Mesothelial cell of epicardium (in vitro differentiated cells): ENCODE measurements around the gene HSD11B1L. TPM values are rescaled to one million over a fixed set of nuclear protein-coding genes. Genes with fewer than 3 reads are reported as not detected.

Experiments
- DNase-seq, 2 experiments: peaks; one replicate each; pipeline ENCODE4 v3.0.0; 2021; ENCODE audit warnings: low spot score in 2 of 2; ENCODE audit not compliant: unreplicated experiment in 2 of 2
- H3K27ac Mint-ChIP-seq: 2 replicates; pipeline ENCODE4 v1.8.0; 2021; ENCODE audit warnings: mixed read lengths
- H3K27me3 Mint-ChIP-seq: 2 replicates; pipeline ENCODE4 v1.8.0; 2021; ENCODE audit warnings: low read depth, mixed read lengths
- H3K36me3 Mint-ChIP-seq: 2 replicates; pipeline ENCODE4 v1.8.0; 2021; ENCODE audit warnings: mixed read lengths
- H3K4me1 Mint-ChIP-seq: 2 replicates; pipeline ENCODE4 v1.8.0; 2021; ENCODE audit warnings: mixed read lengths
- H3K4me3 Mint-ChIP-seq: 2 replicates; pipeline ENCODE4 v1.8.0; 2021; ENCODE audit warnings: mild to moderate bottlenecking, moderate library complexity, mixed read lengths
- H3K9me3 Mint-ChIP-seq: 2 replicates; pipeline ENCODE4 v1.8.0; 2021; ENCODE audit warnings: mixed read lengths
- CTCF ChIP-seq: fragments of 200-600 bp; sonication (generic); IDR thresholded peaks from one replicate; pipeline ENCODE4 v1.5.0; 2021; ENCODE audit warnings: antibody characterized with exemption; ENCODE audit not compliant: unreplicated experiment
- total RNA-seq: library from RNA; stranded (reverse); gene quantifications from 3 replicates; pipeline ENCODE4 v1.2.1, GENCODE V29; 2021

The HSD11B1L gene
- total RNA-seq, 1 donor from 2014 or later, result 16.0 TPM

DNA sequence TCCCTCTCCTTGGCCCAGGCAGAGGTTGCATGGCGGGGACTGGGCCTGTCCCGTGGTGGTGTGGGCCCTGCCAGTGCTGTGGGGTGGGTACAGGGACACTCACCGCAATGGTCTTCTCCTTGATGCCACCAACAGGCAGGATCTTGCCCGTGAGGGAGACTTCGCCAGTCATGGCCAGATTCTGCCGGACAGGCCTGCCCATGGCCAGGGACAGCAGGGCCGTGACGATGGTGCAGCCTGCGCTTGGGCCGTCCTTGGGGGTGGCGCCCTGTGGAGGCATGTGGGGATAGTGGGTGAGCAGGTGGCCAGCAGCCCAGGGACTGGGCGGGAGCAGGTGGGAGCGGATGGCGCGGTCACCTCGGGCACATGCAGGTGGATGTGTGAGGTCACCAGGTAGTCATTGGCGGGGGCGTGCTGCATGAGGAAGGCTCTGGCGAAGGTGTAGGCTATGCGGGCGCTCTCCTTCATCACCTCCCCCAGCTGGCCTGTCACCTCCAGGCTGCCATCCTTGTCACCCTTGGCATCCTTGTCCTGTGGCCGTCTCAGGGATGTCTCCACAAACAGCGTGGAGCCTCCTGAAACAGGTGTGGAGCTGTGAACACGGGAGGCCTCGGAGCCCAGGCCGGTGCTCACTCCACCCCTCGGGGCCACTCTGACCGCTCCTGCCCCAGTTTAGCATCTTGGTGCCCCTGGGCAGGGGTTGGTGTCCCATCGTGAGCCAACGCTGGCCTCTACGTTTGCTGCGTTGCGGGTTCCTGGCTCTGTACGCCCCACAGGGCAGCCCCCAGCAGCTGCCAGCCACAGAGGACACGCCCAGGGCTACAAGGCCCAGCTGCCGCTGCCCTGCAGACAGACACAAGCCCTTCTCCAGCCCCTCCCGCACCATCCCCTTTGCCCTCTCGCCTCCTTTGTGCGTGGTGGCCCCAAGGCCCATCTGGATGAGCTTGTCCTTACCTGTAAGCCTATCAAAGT lies 12.7 kb downstream of the HSD11B1L start:
- H3K4me3 Mint-ChIP-seq, result peak overlapping the region; percentile 98
- H3K27ac Mint-ChIP-seq, result no peak overlapping the region
- no peak for TF ChIP-seq CTCF
- DNase-seq, result no peak
- no peaks in the 10 kb centered on the region for H3K27me3 Mint-ChIP-seq
- peaks cover 16% of the 10 kb centered on the region for H3K4me1 Mint-ChIP-seq
- no peaks in the 10 kb centered on the region for H3K9me3 Mint-ChIP-seq
- H3K36me3 Mint-ChIP-seq, result no peaks in the 10 kb centered on the region

DNA sequence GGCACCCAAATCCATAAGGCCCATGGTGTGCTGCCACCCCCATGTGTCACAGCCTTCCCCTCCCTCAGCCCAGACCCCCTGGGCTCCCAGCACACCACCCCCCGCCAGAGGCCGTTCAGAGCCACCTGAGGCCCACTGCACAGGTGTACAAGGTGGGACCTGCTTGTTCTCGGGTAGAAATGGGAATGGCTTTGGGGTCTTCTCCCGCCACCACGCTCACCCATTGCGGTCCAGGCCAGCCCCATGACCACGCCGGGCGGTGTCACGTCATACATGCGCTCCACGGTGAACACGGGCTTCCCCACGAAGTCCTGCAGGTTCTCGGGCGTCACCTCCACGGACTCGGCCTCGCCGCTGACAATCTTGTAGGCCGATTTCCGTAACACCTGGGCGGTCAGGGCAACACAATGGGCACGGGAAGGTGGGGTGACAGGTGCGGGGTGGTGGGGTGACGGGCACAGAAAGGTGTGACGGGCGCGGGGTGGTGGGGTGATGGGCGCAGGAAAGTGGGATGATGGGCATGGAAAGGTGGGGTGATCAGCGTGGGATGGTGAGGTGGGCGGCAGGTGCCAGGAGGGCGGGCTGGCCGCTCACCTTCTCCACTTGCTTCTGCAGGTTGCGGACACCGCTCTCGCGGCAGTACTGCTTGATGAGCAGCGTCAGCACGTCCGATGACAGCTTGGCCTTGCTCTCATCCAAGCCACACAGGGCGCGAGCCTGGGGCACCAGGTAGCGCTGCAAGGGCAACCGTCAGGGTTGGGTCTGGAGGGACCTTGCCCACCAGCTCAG lies 13.5 kb downstream of the HSD11B1L start:
- no peaks in the 10 kb centered on the region for H3K36me3 Mint-ChIP-seq
- no peak for DNase-seq
- TF ChIP-seq CTCF, result no peak

GRCh38 chr19:5694956-5695648 lies 14.3 kb downstream of the HSD11B1L start:
- no peak for DNase-seq
- Mint-ChIP-seq H3K36me3 (no peaks in the 10 kb centered on the region), H3K27me3 (no peaks in the 10 kb centered on the region), H3K9me3 (no peaks in the 10 kb centered on the region), H3K4me3 (no peak overlapping the region), H3K27ac (no peak overlapping the region), H3K4me1 (peaks cover 14% of the 10 kb centered on the region)
- TF ChIP-seq CTCF, result no peak

More for the DNA sequence above, 13.5 kb downstream of the HSD11B1L start:
- peaks cover 16% of the 10 kb centered on the region for H3K4me1 Mint-ChIP-seq
- H3K9me3 Mint-ChIP-seq, result no peaks in the 10 kb centered on the region
- H3K4me3 Mint-ChIP-seq, result no peak overlapping the region
- no peaks in the 10 kb centered on the region for H3K27me3 Mint-ChIP-seq
- H3K27ac Mint-ChIP-seq, result no peak overlapping the region

DNA sequence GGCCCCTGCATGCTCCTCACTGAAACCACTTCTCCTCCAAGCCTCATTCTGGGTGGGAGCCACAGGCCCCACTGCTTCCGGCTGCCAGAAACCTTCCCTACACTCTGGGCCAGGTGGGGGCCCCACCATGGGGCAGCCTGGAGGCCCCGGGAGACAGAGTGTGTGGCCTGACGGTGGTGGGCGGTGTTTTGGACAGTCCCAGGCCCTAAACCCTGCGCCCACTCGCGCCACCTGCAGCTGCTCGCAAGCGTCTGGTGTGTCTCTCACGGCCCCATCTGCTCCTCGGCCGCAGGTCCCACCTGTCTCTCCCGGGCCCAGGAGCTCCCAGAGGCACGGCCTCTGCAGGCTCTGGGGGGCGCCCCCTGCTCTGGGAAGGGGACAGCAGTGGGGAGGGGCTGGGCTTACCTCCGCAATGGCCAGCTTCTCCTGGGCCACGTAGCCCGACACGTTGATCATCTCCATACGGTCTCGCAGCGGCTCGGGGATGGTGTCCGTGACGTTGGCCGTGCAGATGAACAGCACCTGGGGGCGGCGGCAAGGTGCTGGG lies 14.9 kb downstream of the HSD11B1L start:
- Mint-ChIP-seq H3K27ac (no peak overlapping the region), H3K36me3 (peaks cover 3% of the 10 kb centered on the region), H3K4me3 (no peak overlapping the region), H3K27me3 (no peaks in the 10 kb centered on the region), H3K9me3 (no peaks in the 10 kb centered on the region), H3K4me1 (peaks cover 12% of the 10 kb centered on the region)
- no peak for TF ChIP-seq CTCF
- DNase-seq, result no peak

DNA sequence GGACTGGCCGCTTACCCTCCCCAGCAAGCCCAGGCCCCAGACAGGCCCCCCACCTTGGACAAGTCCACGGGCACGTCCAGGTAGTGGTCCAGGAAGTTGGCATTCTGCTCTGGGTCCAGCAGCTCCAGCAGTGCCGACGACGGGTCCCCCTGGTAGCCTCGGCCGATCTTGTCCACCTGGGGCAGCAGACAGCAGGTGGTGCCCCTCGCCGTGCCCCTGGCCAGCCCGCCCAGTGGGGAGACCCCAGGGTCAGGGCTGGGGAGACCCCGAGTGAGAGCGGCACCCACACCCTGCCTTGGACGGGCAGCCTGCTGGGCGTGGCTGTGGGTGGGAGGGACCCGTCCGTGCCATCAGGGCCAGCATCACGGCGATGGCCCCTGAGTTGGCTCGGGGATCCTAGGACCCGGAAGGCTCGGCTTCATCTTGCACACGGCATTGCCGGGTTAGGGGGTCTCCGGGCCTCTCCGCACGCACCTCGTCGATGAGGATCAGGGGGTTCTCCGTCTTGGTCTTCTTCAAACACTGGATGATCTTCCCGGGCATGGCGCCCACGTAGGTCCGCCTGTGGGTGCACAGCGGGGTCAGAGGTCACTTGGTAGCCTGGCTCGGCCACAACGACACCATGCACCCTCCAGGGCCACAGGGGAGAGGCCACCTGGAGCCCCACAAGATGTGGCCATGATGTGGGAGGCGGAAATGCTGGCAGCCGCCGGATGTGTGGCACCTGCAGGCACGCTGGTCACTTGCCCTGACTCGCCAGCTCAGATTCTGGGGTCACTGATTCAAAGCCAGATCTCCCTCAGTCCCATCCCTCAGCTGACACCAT lies 15.6 kb downstream of the HSD11B1L start:
- Mint-ChIP-seq H3K27me3 (no peaks in the 10 kb centered on the region), H3K9me3 (no peaks in the 10 kb centered on the region), H3K36me3 (peaks cover 9% of the 10 kb centered on the region), H3K27ac (no peak overlapping the region), H3K4me3 (no peak overlapping the region), H3K4me1 (peaks cover 9% of the 10 kb centered on the region)
- DNase-seq, result no peak
- no peak for TF ChIP-seq CTCF
